Nephron (organoid): Measurements from ENCODE around the gene MTARC2.

Source experiments
- H3K27ac Mint-ChIP-seq, 3 experiments: 2 replicates each; pipeline ENCODE4 v1.8.0; 2020; ENCODE audit warnings: mixed read lengths in 3 of 3, mild to moderate bottlenecking in 2 of 3, moderate library complexity in 1 of 3
- H3K27me3 Mint-ChIP-seq: 2 replicates; pipeline ENCODE4 v1.8.0; 2021; ENCODE audit warnings: low read depth, mild to moderate bottlenecking, moderate library complexity, mixed read lengths
- H3K36me3 Mint-ChIP-seq: 2 replicates; pipeline ENCODE4 v1.8.0; 2020; ENCODE audit warnings: low read depth, mixed read lengths
- H3K4me1 Mint-ChIP-seq: 2 replicates; pipeline ENCODE4 v1.8.0; 2020; ENCODE audit warnings: mixed read lengths
- H3K4me3 Mint-ChIP-seq, 3 experiments: 2 replicates each; pipeline ENCODE4 v1.8.0; 2020; ENCODE audit warnings: mild to moderate bottlenecking in 3 of 3, mixed read lengths in 3 of 3, moderate library complexity in 2 of 3
- H3K9me3 Mint-ChIP-seq: 2 replicates; pipeline ENCODE4 v1.8.0; 2020; ENCODE audit warnings: mixed read lengths
- TF ChIP-seq, protein P1 (sequence below), 3 experiments: fragments of 200-600 bp; sonication (generic); IDR thresholded peaks; one replicate each; pipeline ENCODE4 v1.5.0; 2021; ENCODE audit warnings: antibody characterized with exemption in 3 of 3; ENCODE audit not compliant: unreplicated experiment in 3 of 3

Gene MTARC2

DNA sequence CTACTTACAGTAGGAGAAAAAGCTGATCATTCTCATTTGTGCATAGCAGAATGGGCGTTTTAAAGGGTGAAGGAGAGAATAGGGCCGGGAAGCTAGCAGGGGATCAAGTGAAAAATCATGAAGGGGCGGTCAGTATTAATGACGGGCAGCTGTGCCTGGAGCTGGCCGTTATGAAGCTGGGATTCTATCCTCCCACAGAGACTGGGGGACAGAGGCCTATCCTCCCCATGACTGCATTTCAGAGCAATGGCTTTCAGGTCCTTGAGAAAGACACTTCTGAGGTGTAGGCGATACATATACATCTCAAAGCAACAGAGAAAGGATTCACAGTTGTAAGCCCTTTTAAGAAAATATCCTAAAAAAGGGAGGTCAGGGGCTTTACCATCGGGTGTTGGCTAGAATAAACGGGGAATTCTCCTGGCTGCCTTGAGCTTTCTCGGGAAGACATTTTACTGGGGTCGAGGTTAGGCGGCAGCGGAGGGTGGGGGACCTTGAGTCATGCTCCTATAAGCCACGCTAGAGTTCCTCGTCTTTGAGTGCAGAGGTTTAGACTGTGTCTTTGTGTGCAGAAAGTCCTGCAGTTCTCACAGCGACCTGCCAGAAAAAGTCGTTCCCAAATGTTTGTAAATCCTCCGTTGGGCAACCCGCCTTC lies 559 bp upstream of the MTARC2 start:
- TF ChIP-seq, protein P1, sequence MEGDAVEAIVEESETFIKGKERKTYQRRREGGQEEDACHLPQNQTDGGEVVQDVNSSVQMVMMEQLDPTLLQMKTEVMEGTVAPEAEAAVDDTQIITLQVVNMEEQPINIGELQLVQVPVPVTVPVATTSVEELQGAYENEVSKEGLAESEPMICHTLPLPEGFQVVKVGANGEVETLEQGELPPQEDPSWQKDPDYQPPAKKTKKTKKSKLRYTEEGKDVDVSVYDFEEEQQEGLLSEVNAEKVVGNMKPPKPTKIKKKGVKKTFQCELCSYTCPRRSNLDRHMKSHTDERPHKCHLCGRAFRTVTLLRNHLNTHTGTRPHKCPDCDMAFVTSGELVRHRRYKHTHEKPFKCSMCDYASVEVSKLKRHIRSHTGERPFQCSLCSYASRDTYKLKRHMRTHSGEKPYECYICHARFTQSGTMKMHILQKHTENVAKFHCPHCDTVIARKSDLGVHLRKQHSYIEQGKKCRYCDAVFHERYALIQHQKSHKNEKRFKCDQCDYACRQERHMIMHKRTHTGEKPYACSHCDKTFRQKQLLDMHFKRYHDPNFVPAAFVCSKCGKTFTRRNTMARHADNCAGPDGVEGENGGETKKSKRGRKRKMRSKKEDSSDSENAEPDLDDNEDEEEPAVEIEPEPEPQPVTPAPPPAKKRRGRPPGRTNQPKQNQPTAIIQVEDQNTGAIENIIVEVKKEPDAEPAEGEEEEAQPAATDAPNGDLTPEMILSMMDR (IDR thresholded peaks at IDR 0.05; ENCODE audit: unreplicated experiment in 3 of 3) = no peak
- Mint-ChIP-seq H3K27me3 (peaks cover 5% of the 10 kb centered on the region), H3K36me3 (no peaks in the 10 kb centered on the region), H3K4me3 (peak overlapping the region; percentile 93 to 97 (median 95)), H3K9me3 (no peaks in the 10 kb centered on the region), H3K4me1 (peaks cover 40% of the 10 kb centered on the region), H3K27ac (peak overlapping the region; percentile 89 to 92 (median 92))

DNA sequence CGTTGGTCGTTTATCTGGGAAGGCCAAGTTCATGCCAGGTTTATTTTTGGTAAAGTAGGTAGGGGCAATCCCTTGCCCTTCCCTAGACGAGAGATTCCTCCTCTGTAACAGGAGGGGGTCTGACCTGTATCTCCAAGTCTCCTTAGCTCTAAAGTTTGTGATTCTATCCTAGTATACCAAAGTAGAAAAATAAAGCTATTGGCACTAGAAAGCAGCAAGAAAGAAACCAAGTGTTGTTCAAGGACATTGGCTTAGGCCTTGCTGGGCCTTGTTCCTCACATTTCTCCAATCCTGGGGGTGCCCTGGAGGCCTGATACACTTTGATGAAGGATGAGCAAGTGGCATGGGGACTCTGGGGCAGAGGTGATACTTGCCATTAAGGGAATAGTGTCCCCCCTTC lies 814 bp downstream of the MTARC2 start:
- H3K4me1 Mint-ChIP-seq = peaks cover 41% of the 10 kb centered on the region
- H3K27me3 Mint-ChIP-seq = peaks cover 5% of the 10 kb centered on the region
- no peaks in the 10 kb centered on the region for H3K9me3 Mint-ChIP-seq
- no peaks in the 10 kb centered on the region for H3K36me3 Mint-ChIP-seq
- peak overlapping the region; percentile 91 to 96 (median 93) for H3K4me3 Mint-ChIP-seq
- H3K27ac Mint-ChIP-seq = peak overlapping the region; percentile 58 to 89 (median 81)
- TF ChIP-seq, protein P1 (IDR thresholded peaks at IDR 0.05; ENCODE audit: unreplicated experiment in 3 of 3) = no peak

DNA sequence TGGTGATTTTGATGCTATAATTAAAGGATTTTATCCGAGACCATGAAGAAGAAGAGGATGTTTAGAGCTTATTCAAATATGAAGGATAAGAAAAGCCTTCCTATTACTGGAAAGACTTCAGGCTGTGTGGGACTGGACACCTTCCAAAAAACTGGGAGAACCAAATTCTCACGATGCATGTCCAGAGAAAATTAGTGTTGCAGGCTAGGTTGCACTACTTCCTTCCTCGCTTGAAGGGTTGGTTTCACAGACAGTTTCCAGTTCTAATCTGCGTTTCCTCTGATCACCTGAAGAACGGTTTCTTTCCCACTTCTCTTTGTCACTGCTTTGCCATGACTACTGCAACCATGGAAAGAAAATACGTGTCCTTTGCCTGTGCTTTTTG lies 2.0 kb downstream of the MTARC2 start:
- Mint-ChIP-seq H3K4me1 (peaks cover 50% of the 10 kb centered on the region), H3K9me3 (no peaks in the 10 kb centered on the region)

DNA sequence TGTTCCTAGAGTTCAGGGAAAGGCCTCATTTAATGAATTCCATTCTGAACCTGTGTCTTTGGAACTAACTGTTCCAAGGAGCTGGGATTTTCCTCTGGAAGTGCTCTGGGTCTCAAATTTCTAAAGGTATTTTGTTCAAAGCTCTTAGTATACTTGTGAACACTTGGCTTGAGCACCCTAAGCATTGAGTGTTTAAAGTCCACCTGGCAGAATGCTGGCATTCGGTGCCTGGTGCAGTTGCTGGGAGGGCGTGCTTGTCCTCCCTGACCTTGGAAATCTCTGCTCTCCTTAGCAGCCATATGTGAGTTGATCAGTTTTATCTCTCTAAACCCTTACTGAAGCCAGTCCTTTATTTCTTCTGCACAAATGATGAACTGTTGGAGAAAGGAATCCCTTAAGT lies 3.0 kb downstream of the MTARC2 start:
- Mint-ChIP-seq H3K4me3 (peak overlapping the region; percentile 3 to 96 (median 91)), H3K4me1 (peaks cover 50% of the 10 kb centered on the region), H3K27me3 (no peaks in the 10 kb centered on the region), H3K9me3 (no peaks in the 10 kb centered on the region), H3K36me3 (peaks cover 11% of the 10 kb centered on the region), H3K27ac (peak overlapping the region; percentile 9 to 89 (median 38))
- TF ChIP-seq, protein P1 (IDR thresholded peaks at IDR 0.05; ENCODE audit: unreplicated experiment in 3 of 3) = no peak

More for the DNA sequence above, 2.0 kb downstream of the MTARC2 start:
- TF ChIP-seq, protein P1 (IDR thresholded peaks at IDR 0.05; ENCODE audit: unreplicated experiment in 3 of 3) = no peak
- peaks cover 2% of the 10 kb centered on the region for H3K27me3 Mint-ChIP-seq
- peak overlapping the region in 2 of 3 experiments; percentile 91 to 96 for H3K4me3 Mint-ChIP-seq
- peak overlapping the region in 2 of 3 experiments; percentile 77 to 89 for H3K27ac Mint-ChIP-seq
- H3K36me3 Mint-ChIP-seq = peaks cover 5% of the 10 kb centered on the region

DNA sequence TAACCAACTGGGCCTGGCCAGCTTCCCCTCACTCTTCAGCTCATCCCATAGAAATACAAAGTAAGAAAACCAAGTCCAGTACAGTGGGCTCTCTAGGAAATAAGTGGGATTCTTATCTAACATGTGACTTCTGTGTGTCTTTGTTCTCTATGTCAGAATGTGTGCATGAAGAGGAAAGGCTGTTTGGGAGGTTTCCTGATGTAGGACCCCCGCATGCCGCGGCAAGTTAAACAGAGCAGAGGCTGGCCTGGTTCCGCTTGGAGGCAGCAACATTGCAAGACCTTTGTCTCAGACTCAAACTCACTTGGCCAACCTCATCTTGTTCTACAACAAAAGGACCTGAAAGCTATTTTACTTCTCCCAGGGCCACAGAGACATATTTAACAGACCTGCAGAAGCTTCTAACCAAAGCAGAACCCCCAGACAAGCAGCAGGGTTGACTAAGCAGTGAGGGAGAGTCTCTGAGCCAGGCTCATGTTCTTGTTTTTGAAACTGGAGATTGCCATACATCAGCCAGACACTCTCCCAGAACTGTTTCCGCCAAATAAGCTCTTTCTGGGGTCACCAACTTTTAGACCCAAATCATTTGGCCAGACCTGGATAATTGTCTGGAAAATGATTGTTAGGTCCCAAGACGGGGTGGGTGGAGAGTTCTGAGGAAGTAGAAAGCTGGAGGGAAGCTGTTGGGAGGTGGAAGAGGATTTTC lies 6.2 kb downstream of the MTARC2 start:
- Mint-ChIP-seq H3K27me3 (peaks cover 4% of the 10 kb centered on the region), H3K4me1 (peaks cover 33% of the 10 kb centered on the region), H3K9me3 (no peaks in the 10 kb centered on the region), H3K4me3 (peak overlapping the region in 1 of 3 experiments; percentile 16), H3K27ac (peak overlapping the region in 2 of 3 experiments; percentile 37 to 59), H3K36me3 (peaks cover 27% of the 10 kb centered on the region)
- TF ChIP-seq, protein P1 (IDR thresholded peaks at IDR 0.05; ENCODE audit: unreplicated experiment in 3 of 3) = no peak
